Measurements from ENCODE around the gene TRA2A. TPM values are rescaled to one million over a fixed set of nuclear protein-coding genes. Genes with fewer than 3 reads are reported as not detected.

Gene TRA2A
- total and polyA plus RNA-seq, 2 of the 13 experiments (the other 11 are each of a cell fraction or from before 2014, with no cell fraction given), result 39.1 to 41.6 TPM

DNA sequence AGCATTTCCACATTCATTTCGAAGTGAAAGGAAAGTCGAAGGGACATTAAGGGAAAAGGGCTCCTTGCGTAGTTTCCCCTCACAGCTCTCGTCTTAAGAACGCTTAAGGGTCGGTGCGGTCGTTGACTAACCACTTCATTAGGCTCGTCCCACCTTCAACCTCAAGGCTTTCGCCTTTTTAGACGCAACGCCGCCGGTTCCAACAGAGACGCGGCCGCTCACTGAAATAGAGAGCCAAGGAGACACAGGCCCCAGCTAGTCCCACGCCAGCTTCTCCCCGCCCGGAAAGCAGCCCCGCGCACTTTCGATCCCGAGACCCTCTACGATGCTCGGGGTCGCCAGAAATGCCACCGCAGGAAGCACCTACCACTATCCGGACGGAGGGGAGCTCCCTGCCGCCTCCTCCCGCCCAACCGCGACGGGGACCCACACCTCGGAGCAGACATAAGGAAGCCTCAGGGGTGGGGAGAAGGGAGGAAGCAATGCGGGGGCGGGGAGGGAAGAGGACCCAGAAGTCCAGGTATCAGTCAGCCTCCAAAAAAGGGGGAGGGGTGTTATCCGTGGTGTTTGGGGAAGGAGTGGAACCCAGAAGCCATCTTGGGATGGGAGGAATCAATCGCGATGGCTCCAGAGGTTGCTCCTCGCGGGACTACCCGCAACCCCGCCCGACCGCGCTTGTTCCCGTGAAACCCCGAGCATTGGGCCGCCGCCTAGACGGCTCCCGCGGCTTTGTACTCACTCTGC lies 559 bp downstream of the TRA2A start (continued):
- TF ChIP-seq, protein P1, sequence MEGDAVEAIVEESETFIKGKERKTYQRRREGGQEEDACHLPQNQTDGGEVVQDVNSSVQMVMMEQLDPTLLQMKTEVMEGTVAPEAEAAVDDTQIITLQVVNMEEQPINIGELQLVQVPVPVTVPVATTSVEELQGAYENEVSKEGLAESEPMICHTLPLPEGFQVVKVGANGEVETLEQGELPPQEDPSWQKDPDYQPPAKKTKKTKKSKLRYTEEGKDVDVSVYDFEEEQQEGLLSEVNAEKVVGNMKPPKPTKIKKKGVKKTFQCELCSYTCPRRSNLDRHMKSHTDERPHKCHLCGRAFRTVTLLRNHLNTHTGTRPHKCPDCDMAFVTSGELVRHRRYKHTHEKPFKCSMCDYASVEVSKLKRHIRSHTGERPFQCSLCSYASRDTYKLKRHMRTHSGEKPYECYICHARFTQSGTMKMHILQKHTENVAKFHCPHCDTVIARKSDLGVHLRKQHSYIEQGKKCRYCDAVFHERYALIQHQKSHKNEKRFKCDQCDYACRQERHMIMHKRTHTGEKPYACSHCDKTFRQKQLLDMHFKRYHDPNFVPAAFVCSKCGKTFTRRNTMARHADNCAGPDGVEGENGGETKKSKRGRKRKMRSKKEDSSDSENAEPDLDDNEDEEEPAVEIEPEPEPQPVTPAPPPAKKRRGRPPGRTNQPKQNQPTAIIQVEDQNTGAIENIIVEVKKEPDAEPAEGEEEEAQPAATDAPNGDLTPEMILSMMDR (CRISPR knock-in tag; IDR thresholded peaks at IDR 0.05), result no peak
- no peak for TF ChIP-seq ZNF354B (CRISPR knock-in tag; IDR thresholded peaks at IDR 0.05)
- TF ChIP-seq, protein P2, sequence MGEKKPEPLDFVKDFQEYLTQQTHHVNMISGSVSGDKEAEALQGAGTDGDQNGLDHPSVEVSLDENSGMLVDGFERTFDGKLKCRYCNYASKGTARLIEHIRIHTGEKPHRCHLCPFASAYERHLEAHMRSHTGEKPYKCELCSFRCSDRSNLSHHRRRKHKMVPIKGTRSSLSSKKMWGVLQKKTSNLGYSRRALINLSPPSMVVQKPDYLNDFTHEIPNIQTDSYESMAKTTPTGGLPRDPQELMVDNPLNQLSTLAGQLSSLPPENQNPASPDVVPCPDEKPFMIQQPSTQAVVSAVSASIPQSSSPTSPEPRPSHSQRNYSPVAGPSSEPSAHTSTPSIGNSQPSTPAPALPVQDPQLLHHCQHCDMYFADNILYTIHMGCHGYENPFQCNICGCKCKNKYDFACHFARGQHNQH (CRISPR knock-in tag; IDR thresholded peaks at IDR 0.05), result no peak
- TF ChIP-seq AGO2 (optimal IDR thresholded peaks at IDR 0.05; ENCODE audit: low read depth, low read length), result peak; percentile 59
- TF ChIP-seq, protein P3, sequence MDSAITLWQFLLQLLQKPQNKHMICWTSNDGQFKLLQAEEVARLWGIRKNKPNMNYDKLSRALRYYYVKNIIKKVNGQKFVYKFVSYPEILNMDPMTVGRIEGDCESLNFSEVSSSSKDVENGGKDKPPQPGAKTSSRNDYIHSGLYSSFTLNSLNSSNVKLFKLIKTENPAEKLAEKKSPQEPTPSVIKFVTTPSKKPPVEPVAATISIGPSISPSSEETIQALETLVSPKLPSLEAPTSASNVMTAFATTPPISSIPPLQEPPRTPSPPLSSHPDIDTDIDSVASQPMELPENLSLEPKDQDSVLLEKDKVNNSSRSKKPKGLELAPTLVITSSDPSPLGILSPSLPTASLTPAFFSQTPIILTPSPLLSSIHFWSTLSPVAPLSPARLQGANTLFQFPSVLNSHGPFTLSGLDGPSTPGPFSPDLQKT (CRISPR knock-in tag; IDR thresholded peaks at IDR 0.05; ENCODE audit: borderline replicate concordance), result 0 out of 2 replicates have a peak, but pooled peaks have one; percentile 43
- TF ChIP-seq SP140L (CRISPR knock-in tag; IDR thresholded peaks at IDR 0.05; ENCODE audit: borderline replicate concordance), result no peak
- TF ChIP-seq XBP1 (CRISPR knock-in tag; IDR thresholded peaks at IDR 0.05), result no peak
- TF ChIP-seq ZSCAN31 (CRISPR knock-in tag; IDR thresholded peaks at IDR 0.05; ENCODE audit: low read depth), result no peak
- 0 out of 2 replicates have a peak, but pooled peaks have one; percentile 20 for TF ChIP-seq ISX (CRISPR knock-in tag; conservative IDR thresholded peaks at IDR 0.05)
- no peak for TF ChIP-seq KMT2B (CRISPR knock-in tag; IDR thresholded peaks at IDR 0.05)
- no peak for TF ChIP-seq ZNF326 (CRISPR knock-in tag; IDR thresholded peaks at IDR 0.05; ENCODE audit: borderline replicate concordance)
- TF ChIP-seq, protein P4, sequence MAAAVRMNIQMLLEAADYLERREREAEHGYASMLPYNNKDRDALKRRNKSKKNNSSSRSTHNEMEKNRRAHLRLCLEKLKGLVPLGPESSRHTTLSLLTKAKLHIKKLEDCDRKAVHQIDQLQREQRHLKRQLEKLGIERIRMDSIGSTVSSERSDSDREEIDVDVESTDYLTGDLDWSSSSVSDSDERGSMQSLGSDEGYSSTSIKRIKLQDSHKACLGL (CRISPR knock-in tag; IDR thresholded peaks at IDR 0.05), result peak; percentile 69; the same call in 1 of the 2 replicates
- no peak for TF ChIP-seq NONO (IDR thresholded peaks at IDR 0.05)
- TF ChIP-seq NONO (CRISPR knock-in tag; conservative IDR thresholded peaks at IDR 0.05), result no peak; the same call in 1 of the 2 replicates
- TF ChIP-seq, protein P5, sequence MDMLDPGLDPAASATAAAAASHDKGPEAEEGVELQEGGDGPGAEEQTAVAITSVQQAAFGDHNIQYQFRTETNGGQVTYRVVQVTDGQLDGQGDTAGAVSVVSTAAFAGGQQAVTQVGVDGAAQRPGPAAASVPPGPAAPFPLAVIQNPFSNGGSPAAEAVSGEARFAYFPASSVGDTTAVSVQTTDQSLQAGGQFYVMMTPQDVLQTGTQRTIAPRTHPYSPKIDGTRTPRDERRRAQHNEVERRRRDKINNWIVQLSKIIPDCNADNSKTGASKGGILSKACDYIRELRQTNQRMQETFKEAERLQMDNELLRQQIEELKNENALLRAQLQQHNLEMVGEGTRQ (IDR thresholded peaks at IDR 0.05; ENCODE audit: low read depth, low read length), result no peak
- TF ChIP-seq, protein P5 (CRISPR knock-in tag; IDR thresholded peaks at IDR 0.05; ENCODE audit: borderline replicate concordance), result no peak
- 0 out of 2 replicates have a peak, but pooled peaks have one; percentile 6 for TF ChIP-seq ZNF431 (CRISPR knock-in tag; IDR thresholded peaks at IDR 0.05; ENCODE audit: borderline replicate concordance, low read depth)
- TF ChIP-seq, protein P6, sequence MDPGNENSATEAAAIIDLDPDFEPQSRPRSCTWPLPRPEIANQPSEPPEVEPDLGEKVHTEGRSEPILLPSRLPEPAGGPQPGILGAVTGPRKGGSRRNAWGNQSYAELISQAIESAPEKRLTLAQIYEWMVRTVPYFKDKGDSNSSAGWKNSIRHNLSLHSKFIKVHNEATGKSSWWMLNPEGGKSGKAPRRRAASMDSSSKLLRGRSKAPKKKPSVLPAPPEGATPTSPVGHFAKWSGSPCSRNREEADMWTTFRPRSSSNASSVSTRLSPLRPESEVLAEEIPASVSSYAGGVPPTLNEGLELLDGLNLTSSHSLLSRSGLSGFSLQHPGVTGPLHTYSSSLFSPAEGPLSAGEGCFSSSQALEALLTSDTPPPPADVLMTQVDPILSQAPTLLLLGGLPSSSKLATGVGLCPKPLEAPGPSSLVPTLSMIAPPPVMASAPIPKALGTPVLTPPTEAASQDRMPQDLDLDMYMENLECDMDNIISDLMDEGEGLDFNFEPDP (CRISPR knock-in tag; conservative IDR thresholded peaks at IDR 0.05), result 0 out of 2 replicates have a peak, but pooled peaks have one; percentile 66
- no peak for TF ChIP-seq FIP1L1 (IDR thresholded peaks at IDR 0.05; ENCODE audit: borderline replicate concordance, insufficient read depth, low read depth, low read length)

Data from HepG2 (cell line).